ENCODE data around the gene TXLNB.
"Not testable (repeated sequence)": the region's sequence is repeated elsewhere in the genome, so short reads cannot be mapped to it uniquely, and the experiment has no call there.

TXLNB gene

DNA sequence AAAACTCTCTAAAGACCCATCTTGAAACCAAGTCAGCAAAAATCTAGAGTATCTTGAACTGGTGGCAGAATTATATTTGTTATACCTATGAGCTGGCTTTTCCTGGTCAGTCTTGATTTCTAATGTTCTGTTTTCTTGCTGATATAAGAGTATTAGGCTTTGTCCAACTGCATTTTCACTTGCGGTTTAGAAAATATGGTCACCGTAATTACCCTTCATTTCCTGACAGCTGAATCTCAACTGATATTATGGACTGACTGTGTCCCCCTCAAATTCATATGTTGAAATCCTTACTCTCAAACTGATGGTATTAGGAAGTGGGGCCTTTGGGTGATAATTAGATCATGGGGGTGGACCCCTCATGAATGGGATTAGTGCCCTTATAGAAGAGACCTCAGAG, 72.1 kb downstream of the TXLNB start:
- Histone ChIP-seq H3K4me3 (ENCODE audit: low read length) (peak overlapping the region; percentile 54), H3K4me1 (ENCODE audit: low read length) (peaks cover 24% of the 10 kb centered on the region), H3K9ac (ENCODE audit: low read length) (peak overlapping the region; percentile 34; the same call in 1 of the 2 replicates), H3K79me2 (ENCODE audit: low read length) (no peaks in the 10 kb centered on the region), H2AFZ (ENCODE audit: low read depth, low read length) (peak overlapping the region; percentile 75), H3K27ac (ENCODE audit: low read length) (peak overlapping the region; percentile 56), H3K9me3 (ENCODE audit: insufficient read depth, low read length) (no peaks in the 10 kb centered on the region), H3K4me2 (ENCODE audit: low read length) (peak overlapping the region; percentile 65), H4K20me1 (ENCODE audit: insufficient read depth, low read length) (no peaks in the 10 kb centered on the region), H3K27me3 (ENCODE audit: low read depth, low read length) (no peaks in the 10 kb centered on the region), H3K36me3 (replicated peaks; ENCODE audit: low read depth, low read length) (no peaks in the 10 kb centered on the region)
- no peak for TF ChIP-seq EZH2phosphoT487 (IDR thresholded peaks at IDR 0.05; ENCODE audit: low read depth)
- TF ChIP-seq, protein P1, sequence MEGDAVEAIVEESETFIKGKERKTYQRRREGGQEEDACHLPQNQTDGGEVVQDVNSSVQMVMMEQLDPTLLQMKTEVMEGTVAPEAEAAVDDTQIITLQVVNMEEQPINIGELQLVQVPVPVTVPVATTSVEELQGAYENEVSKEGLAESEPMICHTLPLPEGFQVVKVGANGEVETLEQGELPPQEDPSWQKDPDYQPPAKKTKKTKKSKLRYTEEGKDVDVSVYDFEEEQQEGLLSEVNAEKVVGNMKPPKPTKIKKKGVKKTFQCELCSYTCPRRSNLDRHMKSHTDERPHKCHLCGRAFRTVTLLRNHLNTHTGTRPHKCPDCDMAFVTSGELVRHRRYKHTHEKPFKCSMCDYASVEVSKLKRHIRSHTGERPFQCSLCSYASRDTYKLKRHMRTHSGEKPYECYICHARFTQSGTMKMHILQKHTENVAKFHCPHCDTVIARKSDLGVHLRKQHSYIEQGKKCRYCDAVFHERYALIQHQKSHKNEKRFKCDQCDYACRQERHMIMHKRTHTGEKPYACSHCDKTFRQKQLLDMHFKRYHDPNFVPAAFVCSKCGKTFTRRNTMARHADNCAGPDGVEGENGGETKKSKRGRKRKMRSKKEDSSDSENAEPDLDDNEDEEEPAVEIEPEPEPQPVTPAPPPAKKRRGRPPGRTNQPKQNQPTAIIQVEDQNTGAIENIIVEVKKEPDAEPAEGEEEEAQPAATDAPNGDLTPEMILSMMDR (IDR thresholded peaks at IDR 0.05; ENCODE audit: low read depth, low read length): no peak

DNA sequence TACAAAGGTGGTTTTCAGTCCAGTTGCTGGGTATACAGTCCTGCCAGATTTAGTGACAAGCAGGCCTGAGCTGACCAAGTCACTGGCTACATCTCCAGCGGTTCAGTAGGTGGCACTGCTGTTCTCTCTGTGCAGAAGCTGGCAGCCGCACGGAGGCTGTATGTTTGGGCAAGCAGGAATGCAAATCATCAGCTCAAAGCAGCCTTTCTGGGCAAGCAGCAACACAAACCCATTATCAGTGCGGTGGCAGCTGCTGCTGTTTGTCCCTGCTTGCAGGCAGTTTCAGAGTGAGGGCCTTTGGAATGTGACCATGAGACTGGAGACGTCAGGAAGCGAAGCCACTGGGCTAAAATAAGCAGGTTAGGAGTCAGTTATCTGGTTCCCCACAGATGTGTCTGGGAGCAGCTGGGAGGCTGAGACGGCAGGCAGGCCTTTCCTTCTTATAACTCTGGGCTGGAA, 72.5 kb downstream of the TXLNB start:
- H4K20me1 ChIP-seq (ENCODE audit: insufficient read depth, low read length): no peaks in the 10 kb centered on the region
- H3K36me3 ChIP-seq (replicated peaks; ENCODE audit: low read depth, low read length): no peaks in the 10 kb centered on the region
- no peaks in the 10 kb centered on the region for H3K9me3 ChIP-seq (ENCODE audit: insufficient read depth, low read length)
- H2AFZ ChIP-seq (ENCODE audit: low read depth, low read length): peak overlapping the region; percentile 75
- H3K4me1 ChIP-seq (ENCODE audit: low read length): peaks cover 24% of the 10 kb centered on the region
- no peaks in the 10 kb centered on the region for H3K27me3 ChIP-seq (ENCODE audit: low read depth, low read length)
- TF ChIP-seq, protein P1 (IDR thresholded peaks at IDR 0.05; ENCODE audit: low read depth, low read length): peak; percentile 85
- no peak for TF ChIP-seq EZH2phosphoT487 (IDR thresholded peaks at IDR 0.05; ENCODE audit: low read depth)
- peak overlapping the region; percentile 54 for H3K4me3 ChIP-seq (ENCODE audit: low read length)
- peak overlapping the region; percentile 65 for H3K4me2 ChIP-seq (ENCODE audit: low read length)
- H3K9ac ChIP-seq (ENCODE audit: low read length): peak overlapping the region; percentile 34; the same call in 1 of the 2 replicates
- H3K79me2 ChIP-seq (ENCODE audit: low read length): no peaks in the 10 kb centered on the region
- peak overlapping the region; percentile 56 for H3K27ac ChIP-seq (ENCODE audit: low read length)

DNA sequence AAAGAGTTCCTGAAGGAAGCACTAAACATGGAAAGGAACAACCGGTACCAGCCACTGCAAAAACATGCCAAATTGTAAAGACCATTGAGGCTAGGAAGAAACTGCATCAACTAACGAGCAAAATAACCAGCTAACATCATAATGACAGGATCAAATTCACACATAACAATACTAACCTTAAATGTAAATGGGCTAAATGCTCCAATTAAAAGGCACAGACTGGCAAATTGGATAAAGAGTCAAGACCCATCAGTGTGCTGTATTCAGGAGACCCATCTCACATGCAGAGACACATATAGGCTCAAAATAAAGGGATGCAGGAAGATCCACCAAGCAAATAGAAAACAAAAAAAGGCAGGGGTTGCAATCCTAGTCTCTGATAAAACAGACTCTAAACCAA, 79.3 kb downstream of the TXLNB start:
- H3K4me3 ChIP-seq (ENCODE audit: low read length); H3K4me2 ChIP-seq (ENCODE audit: low read length); H4K20me1 ChIP-seq (ENCODE audit: insufficient read depth, low read length); H3K36me3 ChIP-seq (replicated peaks; ENCODE audit: low read depth, low read length); H3K9me3 ChIP-seq (ENCODE audit: insufficient read depth, low read length); H2AFZ ChIP-seq (ENCODE audit: low read depth, low read length); H3K79me2 ChIP-seq (ENCODE audit: low read length); H3K4me1 ChIP-seq (ENCODE audit: low read length); H3K9ac ChIP-seq (ENCODE audit: low read length); H3K27ac ChIP-seq (ENCODE audit: low read length); H3K27me3 ChIP-seq (ENCODE audit: low read depth, low read length): not testable (repeated sequence)

DNA sequence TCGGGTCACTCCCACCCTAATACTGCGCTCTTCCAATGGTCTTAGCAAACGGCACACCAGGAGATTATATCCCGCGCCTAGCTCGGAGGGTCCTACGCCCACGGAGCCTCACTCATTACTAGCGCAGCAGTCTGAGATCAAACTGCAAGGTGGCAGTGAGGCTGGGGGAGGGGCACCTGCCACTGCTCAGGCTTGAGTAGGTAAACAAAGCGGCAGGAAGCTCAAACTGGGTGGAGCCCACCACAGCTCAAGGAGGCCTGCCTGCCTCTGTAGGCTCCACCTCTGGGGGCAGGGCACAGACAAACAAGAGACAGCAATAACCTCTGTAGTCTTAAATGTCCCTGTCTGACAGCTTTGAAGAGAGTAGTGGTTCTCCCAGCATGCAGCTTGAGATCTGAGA, 81.0 kb downstream of the TXLNB start:
- not testable (repeated sequence) for H3K9me3 ChIP-seq (ENCODE audit: insufficient read depth, low read length); H3K4me2 ChIP-seq (ENCODE audit: low read length); H3K36me3 ChIP-seq (replicated peaks; ENCODE audit: low read depth, low read length); H3K27ac ChIP-seq (ENCODE audit: low read length); H3K4me3 ChIP-seq (ENCODE audit: low read length); H3K27me3 ChIP-seq (ENCODE audit: low read depth, low read length); H3K9ac ChIP-seq (ENCODE audit: low read length); H4K20me1 ChIP-seq (ENCODE audit: insufficient read depth, low read length); H3K79me2 ChIP-seq (ENCODE audit: low read length); H3K4me1 ChIP-seq (ENCODE audit: low read length); H2AFZ ChIP-seq (ENCODE audit: low read depth, low read length)

DNA sequence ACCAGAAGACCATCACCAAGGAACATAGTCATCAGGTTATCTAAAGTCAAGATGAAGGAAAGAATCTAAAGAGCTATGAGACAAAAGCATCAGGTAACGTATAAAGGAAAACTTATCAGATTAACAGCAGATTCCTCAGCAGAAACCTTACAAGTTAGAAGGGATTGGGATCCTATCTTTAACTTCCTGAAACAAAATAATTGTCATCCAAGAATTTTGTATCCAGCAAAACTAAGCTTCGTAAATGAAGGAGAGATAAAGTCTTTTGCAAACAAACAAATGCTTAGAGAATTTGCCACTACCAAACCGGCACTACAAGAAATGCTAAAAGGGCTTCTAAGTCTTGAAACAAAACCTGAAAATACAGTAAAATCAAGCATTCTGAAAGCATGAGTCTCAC, 86.0 kb downstream of the TXLNB start:
- no peaks in the 10 kb centered on the region for H3K27me3 ChIP-seq (ENCODE audit: low read depth, low read length)
- H3K9ac ChIP-seq (ENCODE audit: low read length): no peak overlapping the region
- no peak overlapping the region for H3K4me2 ChIP-seq (ENCODE audit: low read length)
- H3K36me3 ChIP-seq (replicated peaks; ENCODE audit: low read depth, low read length): no peaks in the 10 kb centered on the region
- H3K9me3 ChIP-seq (ENCODE audit: insufficient read depth, low read length): no peaks in the 10 kb centered on the region
- no peak overlapping the region for H3K4me3 ChIP-seq (ENCODE audit: low read length)
- H3K27ac ChIP-seq (ENCODE audit: low read length): no peak overlapping the region
- no peaks in the 10 kb centered on the region for H3K4me1 ChIP-seq (ENCODE audit: low read length)
- H4K20me1 ChIP-seq (ENCODE audit: insufficient read depth, low read length): no peaks in the 10 kb centered on the region
- TF ChIP-seq EZH2phosphoT487 (IDR thresholded peaks at IDR 0.05; ENCODE audit: low read depth): no peak
- TF ChIP-seq, protein P1 (IDR thresholded peaks at IDR 0.05; ENCODE audit: low read depth, low read length): no peak
- no peaks in the 10 kb centered on the region for H3K79me2 ChIP-seq (ENCODE audit: low read length)
- no peak overlapping the region for H2AFZ ChIP-seq (ENCODE audit: low read depth, low read length)
